Caki2 (cell line): ENCODE measurements around the gene FNDC10. TPM values are rescaled to one million over a fixed set of nuclear protein-coding genes. Genes with fewer than 3 reads are reported as not detected.
"Not testable (repeated sequence)": the region's sequence is repeated elsewhere in the genome, so short reads cannot be mapped to it uniquely, and the experiment has no call there.

Experiments used
- DNase-seq: peaks from one replicate; pipeline ENCODE4 v3.0.0-alpha.2; 2015; ENCODE audit warnings: low read depth
- in situ Hi-C: cut with HindIII; loops from 2 replicates; pipeline ENCODE4 v1.10.0; 2016; ENCODE audit warnings: low sequenced_read_pairs, low pct_unique_long_range_greater_than_20kb, mixed read lengths
- total RNA-seq: library from RNA; depleted of rRNA; stranded (reverse); fragments of >200 nt; shearing (Covaris generic); gene quantifications from 2 replicates; pipeline ENCODE4 v1.2.3, GENCODE V29; 2014; ENCODE audit warnings: low replicate concordance

The FNDC10 gene
- total RNA-seq, 1 experiment from 2014 or later: 16.9 TPM

DNA sequence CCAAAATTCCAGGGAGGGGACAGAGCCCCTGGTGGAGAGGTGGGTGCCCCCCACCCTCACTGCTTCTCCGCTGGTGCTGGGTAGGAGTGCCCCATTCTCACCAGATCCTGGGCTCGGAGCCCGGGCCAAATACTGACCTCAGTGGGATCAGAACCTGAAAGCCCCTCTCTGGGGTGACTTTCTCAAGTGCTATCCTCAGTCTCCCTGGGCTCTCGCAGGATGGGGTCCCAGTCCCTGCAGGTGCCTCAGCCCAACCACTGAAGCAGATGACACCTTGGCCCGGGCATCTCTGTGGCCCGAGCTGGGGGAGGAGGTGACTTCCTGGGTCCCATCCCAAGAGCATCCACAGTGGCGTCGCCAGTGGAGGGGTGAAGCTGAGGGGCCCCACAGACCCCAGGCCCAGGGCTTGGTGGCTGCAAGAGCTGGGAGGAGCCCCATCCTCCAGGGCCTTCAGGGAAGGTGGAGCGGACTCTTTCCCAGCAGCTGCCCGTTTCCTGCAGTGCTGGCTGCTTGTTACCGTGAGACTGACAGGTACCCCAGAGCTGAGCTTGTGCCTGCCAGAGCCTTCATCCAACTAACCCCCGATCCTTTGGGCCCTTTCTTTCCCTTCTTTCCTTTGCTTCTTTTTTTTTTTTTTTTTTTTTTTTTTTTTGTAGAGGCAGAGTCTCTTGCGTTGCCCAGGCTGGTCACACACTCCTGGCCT is 3.9 kb upstream of the FNDC10 start:
- no peak for DNase-seq
- in situ Hi-C loops: no loop called here

DNA sequence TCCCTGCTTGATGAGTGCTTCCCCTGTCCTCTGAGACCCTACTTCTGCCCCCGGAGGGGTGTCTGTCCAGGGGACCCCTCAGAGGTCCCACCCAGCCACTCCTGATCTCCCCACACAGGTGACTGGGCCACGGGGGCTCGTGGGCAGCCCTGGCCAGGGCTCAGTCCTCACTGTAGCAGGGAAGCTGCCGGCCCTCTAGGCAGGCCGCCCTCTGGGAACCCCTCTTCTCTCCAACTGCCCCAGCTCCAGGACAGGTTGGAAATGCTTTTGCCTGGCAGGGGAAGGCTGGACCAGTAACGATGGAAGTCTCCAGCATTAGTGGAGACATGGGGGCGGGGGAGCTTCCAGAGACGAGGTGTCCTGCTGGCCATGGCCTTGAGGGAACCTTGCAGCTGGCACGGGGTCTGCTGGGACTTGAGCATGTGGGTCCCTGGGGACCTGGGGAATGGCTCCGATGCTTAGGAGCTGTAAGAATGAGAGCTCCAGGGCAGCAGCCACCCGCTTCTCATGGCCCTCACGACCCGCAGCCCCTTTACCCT is 3.1 kb upstream of the FNDC10 start:
- no peak for DNase-seq
- in situ Hi-C loops: no loop called here

DNA sequence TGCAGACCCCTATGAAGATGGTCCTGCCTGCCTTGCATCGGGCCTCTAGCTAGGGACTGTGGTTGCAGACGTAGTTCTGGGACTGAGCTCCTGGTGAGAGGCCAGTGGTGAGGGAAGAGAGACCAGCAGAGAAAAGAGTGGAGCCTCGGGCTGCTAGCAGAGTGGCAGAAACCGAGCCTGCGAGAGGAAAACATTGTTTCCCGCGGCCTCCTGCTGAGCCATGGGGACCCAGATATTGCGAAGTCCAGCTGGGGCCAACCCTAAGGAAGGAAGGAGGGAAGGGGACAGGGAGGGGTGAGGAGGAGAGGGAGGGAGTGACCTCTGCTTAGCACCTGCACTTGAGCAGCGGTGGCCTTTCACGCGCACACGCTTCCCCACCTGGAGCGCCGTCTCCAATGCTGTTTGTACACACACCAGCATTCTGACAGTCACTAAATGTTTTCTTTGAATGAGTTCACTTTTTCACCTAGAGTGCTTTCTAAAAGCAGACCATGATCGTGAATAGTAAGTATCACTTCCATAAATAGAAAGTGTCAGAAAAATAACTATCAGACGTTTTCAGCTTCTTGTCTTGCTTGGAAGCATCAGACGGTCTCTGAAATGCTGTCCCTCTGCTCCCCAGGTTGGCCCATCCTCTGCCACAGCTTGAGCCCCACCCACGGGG is 2.5 kb upstream of the FNDC10 start:
- no peak for DNase-seq

DNA sequence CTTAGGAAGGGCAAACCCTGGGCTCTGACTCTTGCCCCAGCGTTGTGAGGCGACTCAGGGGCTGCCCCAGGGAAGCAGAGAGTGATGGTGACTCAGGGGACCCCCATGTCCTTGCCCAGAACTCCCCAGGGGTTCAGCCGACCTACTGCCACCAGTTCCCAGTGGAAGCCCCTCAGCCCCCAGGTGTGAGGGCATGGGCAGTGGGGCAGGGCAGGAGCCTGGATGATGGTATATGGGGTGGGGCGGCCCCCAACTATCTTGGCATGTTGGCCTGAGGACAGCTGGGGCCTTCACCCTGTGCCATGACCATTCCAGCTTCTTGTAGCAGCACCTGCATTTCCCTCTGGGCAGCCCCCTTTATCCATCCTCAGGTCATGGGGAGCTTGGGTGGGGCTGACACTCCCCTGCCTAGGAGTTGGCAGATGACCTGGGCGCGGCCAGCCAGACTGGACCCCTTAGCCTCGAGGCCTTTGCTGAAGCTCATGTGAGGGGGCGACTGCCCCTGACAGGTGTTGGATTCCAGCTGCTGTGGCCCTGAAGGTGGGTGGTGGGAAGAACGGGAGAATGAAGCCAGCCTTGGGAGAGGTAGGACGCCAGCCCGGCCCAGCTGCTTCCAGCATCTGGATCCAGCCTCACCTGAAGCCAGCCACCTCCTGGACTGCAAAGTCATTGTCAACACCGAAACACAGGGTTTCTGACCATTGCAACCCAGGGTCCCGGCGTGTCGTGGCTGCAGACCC is 1.8 kb upstream of the FNDC10 start:
- DNase-seq: no peak
- in situ Hi-C loops: no loop called here

More for the DNA sequence above, 2.5 kb upstream of the FNDC10 start:
- in situ Hi-C loops: no loop called here

DNA sequence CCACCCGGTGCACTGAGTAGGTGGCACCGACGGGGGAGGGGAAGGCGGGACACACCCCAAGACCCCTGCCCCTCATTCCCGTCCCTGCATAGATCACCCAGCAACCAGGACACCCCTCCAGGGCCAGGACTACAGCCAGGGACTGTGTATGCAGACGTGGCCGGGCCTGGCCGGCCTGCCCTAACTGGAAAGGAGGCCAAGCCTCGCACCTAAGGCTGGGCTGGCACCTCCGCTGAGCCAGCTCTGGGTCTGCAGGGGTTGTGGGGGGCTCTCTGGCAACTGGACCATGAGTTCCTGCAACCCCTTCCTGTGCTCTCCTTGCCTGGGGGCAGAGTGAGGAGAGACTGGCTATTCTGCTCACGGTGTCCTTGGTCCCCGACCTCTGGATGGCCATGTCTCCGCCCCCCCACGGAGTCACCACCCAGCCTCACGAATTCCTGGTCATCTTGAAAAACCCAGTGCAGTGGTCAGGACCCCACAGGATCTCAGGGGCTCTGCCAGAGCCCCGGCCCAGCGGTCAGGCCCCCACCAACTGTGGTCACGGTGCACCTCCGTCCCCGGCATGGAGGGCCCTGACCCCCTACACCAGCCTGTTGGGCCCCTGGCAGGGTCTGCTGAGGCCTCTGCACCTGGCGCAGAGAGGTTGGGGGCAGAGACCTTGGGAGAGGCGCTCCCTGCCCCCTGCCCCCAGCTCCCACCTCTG is 1.1 kb upstream of the FNDC10 start:
- in situ Hi-C loops: no loop called here
- no peak for DNase-seq

DNA sequence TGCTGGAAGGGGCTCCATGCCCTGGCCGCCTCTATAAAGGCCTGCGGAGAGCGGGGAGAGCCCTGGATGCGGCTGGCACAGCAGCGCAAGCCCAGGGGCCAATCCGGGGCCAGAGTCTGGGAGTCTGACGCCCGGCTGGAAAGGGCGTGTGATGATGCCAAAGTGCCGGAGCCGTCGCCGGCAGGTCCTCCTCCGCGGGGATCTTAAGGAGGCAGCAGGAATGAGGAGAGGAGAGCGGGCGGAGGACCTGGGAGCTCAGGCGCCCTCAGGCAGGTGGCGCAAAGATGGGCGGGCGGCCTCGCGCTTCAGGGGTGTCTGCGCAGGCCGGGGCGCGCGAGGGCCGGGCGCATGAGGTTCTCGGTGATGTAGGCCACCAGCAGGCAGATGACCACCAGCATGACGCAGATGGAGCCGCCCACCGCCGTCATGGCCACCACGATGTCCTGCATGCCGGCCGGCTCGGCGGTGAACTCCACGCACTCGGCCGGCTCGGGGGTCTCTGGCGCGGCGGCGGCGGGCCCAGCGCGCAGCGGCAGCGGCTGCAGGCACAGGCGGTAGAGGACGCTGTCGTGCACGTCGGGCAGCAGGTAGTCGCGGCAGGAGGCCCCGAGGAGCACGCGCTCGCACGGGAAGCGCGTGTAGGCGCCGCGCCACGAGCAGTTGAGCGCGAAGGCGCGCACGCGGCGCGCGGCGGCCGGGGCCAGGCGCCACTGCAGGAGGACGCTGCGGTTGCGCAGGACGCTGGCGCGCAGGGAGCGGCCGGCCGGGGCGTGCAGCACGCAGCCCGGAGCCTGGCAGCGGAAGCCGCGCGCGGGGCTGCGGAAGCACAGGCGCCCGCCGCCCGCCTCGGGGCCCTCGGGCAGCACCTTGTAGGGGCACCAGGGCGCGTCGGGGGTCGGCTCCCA is 653 bp downstream of the FNDC10 start:
- in situ Hi-C loops: no loop called here
- peak; percentile 18 for DNase-seq

DNA sequence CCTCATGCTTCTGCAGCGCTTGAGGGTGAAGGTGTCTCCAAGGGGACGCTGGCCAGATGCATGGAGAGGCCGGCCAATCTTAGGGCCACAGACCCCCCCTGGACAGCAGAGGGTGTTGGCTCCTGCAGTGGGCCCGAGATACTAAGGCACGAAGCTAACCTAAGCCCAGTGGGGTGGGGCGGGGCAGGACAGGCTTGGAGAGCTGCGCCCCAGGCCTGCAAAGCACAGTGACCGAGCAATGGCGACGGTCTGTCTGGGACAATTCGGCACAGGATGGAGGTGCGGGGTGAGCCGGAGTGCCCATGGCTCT is 1.3 kb downstream of the FNDC10 start:
- in situ Hi-C loops: no loop called here

DNA sequence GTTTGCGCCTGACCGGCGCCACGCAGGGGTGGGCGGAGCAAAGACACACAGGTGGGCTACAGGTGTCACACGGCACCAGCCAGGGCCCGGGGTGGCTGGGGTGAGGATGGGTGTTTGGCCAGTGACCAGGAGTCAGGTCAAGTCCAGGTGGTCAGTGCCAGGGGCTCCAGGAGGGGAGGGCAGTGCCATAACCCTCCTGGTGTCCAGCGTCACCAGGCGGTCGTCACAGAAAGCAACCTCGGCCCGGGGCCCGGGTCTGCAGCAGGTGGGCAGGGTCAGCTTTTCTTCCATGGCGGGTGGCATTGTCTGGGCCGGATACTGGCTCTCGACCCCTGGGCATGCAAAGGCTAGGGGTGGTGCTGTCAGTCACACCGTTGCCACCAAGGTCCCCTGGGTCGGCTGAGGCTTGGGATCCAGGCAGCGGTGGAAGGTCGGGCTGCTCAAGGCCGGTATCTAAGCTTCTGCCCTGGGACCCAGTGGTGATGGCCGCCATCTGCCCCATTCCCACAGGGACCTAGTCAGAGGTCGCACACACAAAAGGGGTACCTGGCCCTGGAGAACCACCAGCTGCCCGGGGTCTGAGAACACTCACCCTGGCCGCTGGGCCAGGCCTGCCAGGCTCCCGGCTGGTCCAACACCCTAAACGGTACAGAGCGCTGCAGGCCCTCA is 1.8 kb downstream of the FNDC10 start:
- in situ Hi-C loops: no loop called here
- DNase-seq: no peak

More for the DNA sequence above, 1.3 kb downstream of the FNDC10 start:
- no peak for DNase-seq

DNA sequence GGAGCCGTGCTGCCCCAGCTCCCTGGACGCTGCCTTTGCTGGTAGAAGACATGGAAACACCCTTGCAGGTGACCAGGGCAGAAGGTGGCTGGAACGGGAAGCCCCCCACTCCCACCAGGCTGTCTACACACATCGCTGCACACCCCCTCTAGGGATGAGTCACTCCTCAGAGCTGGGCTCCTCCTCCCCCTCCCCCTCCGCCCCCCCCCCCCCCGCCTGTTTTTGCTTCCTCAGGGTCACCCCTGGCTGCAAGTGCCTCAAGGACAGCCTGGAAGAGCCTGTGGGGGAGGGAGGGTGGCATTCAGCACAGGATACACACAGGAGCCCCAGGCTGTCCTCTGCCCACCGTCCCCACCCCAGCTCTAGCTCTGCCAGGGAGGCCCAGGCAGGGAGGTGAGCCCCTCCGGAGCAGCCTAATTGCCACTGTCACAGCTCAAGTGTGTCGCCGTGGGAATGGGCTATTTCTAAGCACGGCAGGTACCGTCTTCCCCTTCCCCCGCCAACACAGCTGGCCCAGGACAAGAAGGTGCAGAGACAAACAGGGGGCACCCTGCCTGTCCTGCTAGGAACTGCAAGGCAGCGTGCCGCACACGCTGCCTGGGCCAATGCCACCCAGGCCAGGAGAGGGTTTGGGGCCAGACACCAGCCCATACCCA is 2.5 kb downstream of the FNDC10 start:
- DNase-seq: peak; percentile 22
- in situ Hi-C loops: no loop called here

DNA sequence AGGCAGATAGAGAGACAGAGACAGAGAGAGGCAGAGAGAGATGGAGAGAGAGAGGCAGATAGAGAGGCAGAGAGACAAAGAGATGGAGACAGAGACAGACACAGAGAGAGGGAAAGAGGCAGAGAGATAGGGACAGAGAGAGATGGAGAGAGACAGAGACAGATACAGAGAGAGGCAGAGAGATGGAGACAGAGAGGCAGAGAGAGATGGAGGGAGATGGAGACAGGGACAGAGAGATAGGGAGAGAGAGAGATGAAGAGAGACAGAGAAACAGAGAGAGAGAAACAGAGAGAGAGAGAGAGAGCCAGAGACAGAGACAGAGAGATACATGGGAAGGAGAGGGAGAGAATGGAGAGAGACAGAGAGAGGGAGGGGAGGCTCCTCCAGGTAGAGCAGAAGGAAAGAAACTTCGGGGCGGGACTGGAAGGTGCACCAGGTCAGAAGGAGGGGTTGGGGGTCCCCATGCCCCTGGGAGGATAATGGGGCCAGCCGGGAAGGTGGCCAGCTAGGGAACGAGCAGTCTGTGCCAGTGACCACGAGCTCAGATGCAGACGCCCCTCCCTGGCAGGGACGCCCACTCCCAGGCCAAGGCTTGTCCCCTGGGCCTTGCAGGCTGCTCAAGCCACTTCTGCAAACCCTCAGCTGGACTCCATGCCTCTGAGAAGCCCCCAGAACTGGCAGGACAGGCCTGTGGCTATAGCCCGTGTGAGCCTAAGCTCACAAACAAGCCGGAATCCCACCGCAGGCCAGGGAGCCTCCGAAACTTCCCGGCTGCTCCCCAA is 3.3 kb downstream of the FNDC10 start:
- in situ Hi-C loops: no loop called here

DNA sequence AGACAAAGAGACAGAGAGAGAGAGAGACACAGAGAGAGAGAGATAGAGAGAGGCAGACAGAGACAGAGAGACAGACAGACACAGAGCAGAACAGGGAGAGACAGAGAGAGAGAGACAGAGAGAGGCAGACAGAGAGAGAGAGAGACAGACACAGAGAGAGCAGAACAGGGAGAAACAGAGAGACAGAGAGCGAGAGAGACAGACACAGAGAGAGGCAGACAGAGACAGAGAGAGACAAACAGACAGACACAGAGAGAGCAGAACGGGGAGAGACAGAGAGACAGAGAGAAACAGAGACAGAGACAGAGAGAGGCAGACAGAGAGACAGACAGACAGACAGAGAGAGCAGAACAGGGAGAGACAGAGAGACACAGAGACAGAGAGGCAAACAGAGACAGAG is 4.6 kb downstream of the FNDC10 start:
- in situ Hi-C loops, DNase-seq: not testable (repeated sequence)

More for the DNA sequence above, 3.3 kb downstream of the FNDC10 start:
- no peak for DNase-seq

DNA sequence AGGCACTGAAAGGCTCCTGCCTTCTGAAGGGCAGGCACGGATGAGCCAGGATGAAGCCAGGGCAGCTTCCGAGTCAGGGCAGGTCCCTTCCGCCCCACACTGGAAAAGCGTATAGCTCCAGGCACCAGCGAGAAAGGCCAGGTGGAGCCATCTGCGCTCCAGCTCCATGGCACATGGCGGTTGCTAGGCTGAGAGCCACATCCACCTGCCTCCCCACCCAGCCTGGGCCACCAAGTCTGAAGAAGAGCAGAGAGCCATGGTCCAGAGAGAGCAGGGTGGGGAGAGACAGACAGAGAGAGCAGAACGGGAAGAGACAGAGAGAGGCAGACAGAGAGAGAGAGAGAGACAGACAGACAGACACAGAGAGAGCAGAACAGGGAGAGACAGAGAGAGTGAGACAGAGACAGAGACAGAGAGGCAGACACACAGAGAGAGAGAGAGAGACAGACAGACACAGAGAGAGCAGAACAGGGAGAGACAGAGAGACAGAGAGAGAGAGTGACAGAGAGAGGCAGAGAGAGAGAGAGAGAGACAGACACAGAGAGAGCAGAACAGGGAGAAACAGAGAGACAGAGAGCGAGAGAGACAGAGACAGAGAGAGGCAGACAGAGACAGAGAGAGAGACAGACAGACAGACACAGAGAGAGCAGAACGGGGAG is 5.2 kb downstream of the FNDC10 start:
- in situ Hi-C loops: no loop called here
- DNase-seq: no peak

DNA sequence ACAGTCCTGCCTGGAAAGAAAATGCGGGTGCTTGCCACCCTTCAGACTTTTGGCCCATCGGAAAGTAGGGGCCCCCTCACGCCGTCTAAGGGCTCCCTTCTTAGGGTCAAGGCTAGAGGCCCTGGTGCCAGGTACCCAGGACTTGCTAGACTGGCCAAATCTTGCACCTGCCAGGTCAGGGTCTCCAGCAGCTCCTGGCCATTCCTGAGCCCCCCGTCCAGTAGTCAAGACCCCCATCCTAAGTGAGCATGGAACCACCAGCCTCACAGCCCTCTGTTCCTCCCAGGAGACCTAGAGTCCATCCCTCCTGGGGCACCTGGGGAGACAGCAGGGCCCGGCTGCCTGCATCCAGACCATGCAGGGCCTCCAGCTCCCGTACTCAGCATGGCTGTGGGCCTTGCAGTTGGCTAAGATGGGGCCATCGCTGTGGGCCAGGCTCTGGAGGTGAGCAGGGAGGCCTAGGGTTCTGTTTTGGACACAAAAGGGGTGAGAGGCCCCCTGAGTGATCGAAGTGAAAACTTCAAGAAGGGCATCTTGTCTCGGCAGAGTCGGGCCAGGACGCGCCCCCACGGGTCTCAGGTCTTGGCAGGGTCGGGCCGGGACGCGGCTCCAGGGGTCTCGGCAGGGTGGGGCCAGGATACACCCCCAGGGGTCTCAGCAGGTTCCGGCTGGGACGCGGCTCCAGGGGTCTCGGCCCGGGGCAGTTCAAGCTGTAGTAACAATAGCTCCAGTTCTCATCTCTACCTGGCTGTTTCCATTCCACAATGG is 5.9 kb downstream of the FNDC10 start:
- in situ Hi-C loops: no loop called here
- no peak for DNase-seq

DNA sequence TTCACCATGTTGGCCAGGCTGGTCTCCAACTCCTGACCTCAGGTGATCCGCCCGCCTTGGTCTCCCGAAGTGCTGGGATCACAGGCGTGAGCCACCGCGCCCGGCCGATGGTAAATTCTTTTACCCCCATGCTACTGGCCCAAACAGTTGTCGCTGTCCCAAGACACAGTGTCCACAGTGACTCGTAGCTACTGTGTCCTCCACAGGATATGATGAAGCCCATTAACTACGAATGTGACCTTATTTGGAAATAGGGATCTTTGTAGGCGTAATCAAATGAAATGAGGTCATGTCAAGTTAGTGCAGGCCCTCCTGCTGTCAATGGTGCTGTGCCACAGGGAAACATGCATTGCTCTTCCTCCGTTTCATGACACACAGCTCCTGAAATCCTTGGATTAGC is 8.5 kb downstream of the FNDC10 start:
- in situ Hi-C loops: no loop called here
- peak; percentile 44 for DNase-seq
